Esophagus squamous epithelium (tissue), 5 donors: Measurements from ENCODE around the gene KRTAP2-3. TPM values are rescaled to one million over a fixed set of nuclear protein-coding genes. Genes with fewer than 3 reads are reported as not detected.

Experiments
- DNase-seq: peaks from one replicate; lab custom pipeline; 2025; lab: John Stamatoyannopoulos, UW
- H3K27ac ChIP-seq, 4 donors: fragments of 200-600 bp; sonication (generic); one replicate each; pipeline ENCODE4 v1.5.1; 2016 to 2019; ENCODE audit warnings: mild to moderate bottlenecking in 1 of 4
- H3K27me3 ChIP-seq, 4 donors: fragments of 200-600 bp; sonication (generic); 1 replicate in 3 of 4; 2 replicates in 1 of 4; pipeline versions ENCODE4 v1.5.1 to v1.6.0; 2017 to 2021; ENCODE audit warnings: antibody characterized with exemption in 1 of 4
- H3K36me3 ChIP-seq, 3 donors: fragments of 200-600 bp; sonication (generic); one replicate each; pipeline ENCODE4 v1.5.1; 2016 to 2019
- H3K4me1 ChIP-seq, 3 donors: fragments of 200-600 bp; sonication (generic); one replicate each; pipeline ENCODE4 v1.5.1; 2017 to 2019
- H3K4me3 ChIP-seq, 4 donors: fragments of 200-600 bp; sonication (generic); 1 replicate in 3 of 4; 2 replicates in 1 of 4; pipeline ENCODE4 v1.5.1; 2016 to 2019; ENCODE audit warnings: mild to moderate bottlenecking in 2 of 4, moderate library complexity in 1 of 4
- H3K9me3 ChIP-seq, 3 donors: fragments of 200-600 bp; sonication (generic); one replicate each; pipeline ENCODE4 v1.5.1; 2016 to 2019
- POLR2A ChIP-seq, 4 donors: fragments of 450-650 bp; IDR thresholded peaks; one replicate each; pipeline ENCODE4 v1.6.1; 2017; ENCODE audit warnings: antibody characterized with exemption in 4 of 4, mild to moderate bottlenecking in 4 of 4, moderate library complexity in 3 of 4
- WGBS, 2 donors: methylation state at CpG; one replicate each; pipeline ENCODE4 v1.1.5; 2018; 5-methylcytosine and 5-hydroxymethylcytosine counted together
- intact Hi-C: fragments of 100-400 bp; cut with DNase I; formaldehyde crosslinking; loops from one replicate; pipeline ENCODE4 v1.15.0; 2022
- total RNA-seq, 4 donors: library from RNA; depleted of rRNA; stranded (reverse); fragments of >200 nt; gene quantifications; one replicate each; pipeline ENCODE4 v1.1.0, GENCODE V29; 2016
- TF ChIP-seq, protein P1 (sequence below), 6 experiments: fragments of 450-650 bp in 4 of 6; fragments of 200-600 bp in 2 of 6; sonication (generic) in 2 of 6; IDR thresholded peaks; one replicate each; pipeline ENCODE4 v1.5.1; 2016 to 2019; ENCODE audit warnings: antibody characterized with exemption in 6 of 6, mild to moderate bottlenecking in 4 of 6, moderate library complexity in 4 of 6
- donor health status: DM: yes; HTN: yes; CAD: no.

KRTAP2-3 gene
- total RNA-seq, 4 donors from 2014 or later: not detected

DNA sequence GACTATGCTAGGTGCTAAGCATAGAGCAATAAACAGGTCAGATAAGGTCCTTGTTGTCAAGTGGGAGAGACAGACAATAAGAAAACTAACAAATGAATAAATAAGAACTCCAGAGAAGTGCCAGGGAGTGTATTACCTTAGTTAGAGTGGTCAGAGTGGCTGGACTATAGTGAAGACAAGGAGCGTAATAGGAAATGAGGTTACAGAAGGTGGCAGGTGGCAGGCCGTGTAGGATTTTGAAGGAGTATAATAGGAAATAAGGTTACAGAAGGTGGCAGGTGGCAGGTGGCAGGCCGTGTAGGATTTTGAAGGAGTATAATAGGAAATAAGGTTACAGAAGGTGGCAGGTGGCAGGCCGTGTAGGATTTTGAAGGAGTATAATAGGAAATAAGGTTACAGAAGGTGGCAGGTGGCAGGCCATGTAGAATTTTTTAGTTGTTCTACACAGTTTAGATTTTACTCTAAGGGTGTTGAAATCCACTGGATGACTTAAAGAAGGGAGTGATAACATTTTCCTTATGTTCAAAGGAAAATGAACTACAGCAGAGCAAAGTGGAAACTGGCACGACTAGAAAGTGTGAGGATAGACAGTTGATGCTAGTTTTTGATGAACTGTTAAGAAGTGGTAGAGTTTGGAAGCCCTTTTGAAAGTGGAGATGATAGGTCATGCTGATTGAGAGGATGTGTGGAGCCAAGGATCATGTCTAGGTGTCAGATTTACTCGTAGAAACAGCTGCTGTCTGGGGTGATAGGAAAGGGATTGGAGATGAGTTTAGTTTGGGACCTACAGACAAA, 47.4 kb downstream of the KRTAP2-3 start:
- WGBS, 2 donors: 77 to 82% methylated on average over 6 of the region's 6 CpGs
- peaks cover 0 to 24% (median 0%) of the 10 kb centered on the region in 3 donors for H3K4me1 ChIP-seq
- no peaks in the 10 kb centered on the region for H3K9me3 ChIP-seq
- no peak for DNase-seq
- intact Hi-C loops: no loop called here
- no peak overlapping the region for H3K4me3 ChIP-seq
- H3K27me3 ChIP-seq: peaks cover 0 to 21% (median 0%) of the 10 kb centered on the region in 4 donors
- no peak overlapping the region for H3K27ac ChIP-seq
- no peaks in the 10 kb centered on the region for H3K36me3 ChIP-seq
- TF ChIP-seq, protein P1, sequence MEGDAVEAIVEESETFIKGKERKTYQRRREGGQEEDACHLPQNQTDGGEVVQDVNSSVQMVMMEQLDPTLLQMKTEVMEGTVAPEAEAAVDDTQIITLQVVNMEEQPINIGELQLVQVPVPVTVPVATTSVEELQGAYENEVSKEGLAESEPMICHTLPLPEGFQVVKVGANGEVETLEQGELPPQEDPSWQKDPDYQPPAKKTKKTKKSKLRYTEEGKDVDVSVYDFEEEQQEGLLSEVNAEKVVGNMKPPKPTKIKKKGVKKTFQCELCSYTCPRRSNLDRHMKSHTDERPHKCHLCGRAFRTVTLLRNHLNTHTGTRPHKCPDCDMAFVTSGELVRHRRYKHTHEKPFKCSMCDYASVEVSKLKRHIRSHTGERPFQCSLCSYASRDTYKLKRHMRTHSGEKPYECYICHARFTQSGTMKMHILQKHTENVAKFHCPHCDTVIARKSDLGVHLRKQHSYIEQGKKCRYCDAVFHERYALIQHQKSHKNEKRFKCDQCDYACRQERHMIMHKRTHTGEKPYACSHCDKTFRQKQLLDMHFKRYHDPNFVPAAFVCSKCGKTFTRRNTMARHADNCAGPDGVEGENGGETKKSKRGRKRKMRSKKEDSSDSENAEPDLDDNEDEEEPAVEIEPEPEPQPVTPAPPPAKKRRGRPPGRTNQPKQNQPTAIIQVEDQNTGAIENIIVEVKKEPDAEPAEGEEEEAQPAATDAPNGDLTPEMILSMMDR (IDR thresholded peaks at IDR 0.05): no peak
- no peak for TF ChIP-seq POLR2A (IDR thresholded peaks at IDR 0.05)

DNA sequence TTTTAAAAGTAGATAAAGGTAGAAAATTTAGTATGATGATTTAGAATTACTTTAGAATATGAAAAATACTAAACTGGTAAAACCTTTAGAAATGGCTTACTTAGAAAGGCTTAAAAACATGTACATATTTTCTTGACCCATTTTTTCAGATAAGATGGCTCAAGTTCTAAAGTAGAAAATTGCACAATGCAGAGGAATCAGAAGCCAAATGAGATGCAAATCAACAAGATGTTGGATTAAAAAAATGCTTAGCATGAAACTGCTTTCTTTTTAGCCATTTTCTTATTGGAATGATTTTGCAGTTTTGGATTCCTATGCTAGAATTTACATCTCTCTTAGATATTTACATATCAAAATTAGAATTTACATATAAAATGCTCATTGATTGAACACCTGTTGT, 49.5 kb downstream of the KRTAP2-3 start:
- no peak for DNase-seq
- peaks cover 0 to 9% (median 0%) of the 10 kb centered on the region in 4 donors for H3K27me3 ChIP-seq
- H3K4me3 ChIP-seq: no peak overlapping the region
- peaks cover 0 to 16% (median 0%) of the 10 kb centered on the region in 3 donors for H3K4me1 ChIP-seq
- H3K36me3 ChIP-seq: no peaks in the 10 kb centered on the region
- H3K9me3 ChIP-seq: no peaks in the 10 kb centered on the region
- intact Hi-C loops: no loop called here
- TF ChIP-seq POLR2A (IDR thresholded peaks at IDR 0.05): no peak
- TF ChIP-seq, protein P1 (IDR thresholded peaks at IDR 0.05): no peak
- no peak overlapping the region for H3K27ac ChIP-seq

DNA sequence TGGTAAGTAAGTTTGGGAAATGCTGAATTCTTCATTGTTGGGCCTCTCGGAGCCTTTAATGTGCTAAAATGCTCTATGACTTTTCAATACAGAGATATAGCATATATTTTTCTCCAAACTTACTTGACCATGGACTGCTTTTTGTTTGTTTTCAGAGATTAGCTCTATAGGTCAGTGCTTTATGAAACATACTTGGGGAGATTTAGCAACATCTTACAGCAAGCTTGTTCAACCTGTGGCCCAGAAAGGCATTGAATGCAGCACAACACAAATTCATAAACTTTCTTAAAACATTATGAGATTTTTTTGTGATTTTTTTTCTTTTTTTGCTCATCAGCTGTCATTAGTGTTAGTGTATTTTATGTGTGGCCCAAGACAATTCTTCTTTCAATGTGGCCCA, 50.0 kb downstream of the KRTAP2-3 start:
- WGBS, 2 donors: 76 to 95% methylated on average over 1 of the region's 1 CpG
- H3K4me3 ChIP-seq: no peak overlapping the region
- no peak for TF ChIP-seq POLR2A (IDR thresholded peaks at IDR 0.05)
- TF ChIP-seq, protein P1 (IDR thresholded peaks at IDR 0.05): no peak

DNA sequence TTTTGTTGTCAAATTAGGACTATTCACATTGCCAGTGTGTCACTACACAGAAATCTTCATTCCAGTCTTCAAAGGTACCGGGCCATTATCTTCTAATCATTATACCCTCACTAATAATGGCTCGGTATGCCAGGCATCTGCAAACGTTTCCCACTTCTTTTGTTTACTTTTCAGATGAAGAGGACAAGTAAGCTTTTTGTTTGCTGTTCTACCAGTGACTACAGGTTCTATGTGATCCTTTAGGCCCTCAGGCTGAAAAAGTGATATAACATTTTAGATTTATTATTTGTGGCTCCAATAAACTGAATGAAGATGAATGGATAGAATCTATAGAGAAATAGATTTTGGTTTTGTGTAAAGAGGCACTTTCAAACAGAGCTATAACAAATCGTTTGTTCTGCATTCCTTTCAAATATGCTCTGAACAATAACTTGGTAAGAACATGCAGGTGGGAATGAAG, 50.6 kb downstream of the KRTAP2-3 start:
- no peak for DNase-seq
- H3K9me3 ChIP-seq: no peaks in the 10 kb centered on the region
- peaks cover 0 to 16% (median 0%) of the 10 kb centered on the region in 3 donors for H3K4me1 ChIP-seq
- TF ChIP-seq POLR2A (IDR thresholded peaks at IDR 0.05): no peak
- TF ChIP-seq, protein P1 (IDR thresholded peaks at IDR 0.05): no peak
- intact Hi-C loops: no loop called here
- H3K4me3 ChIP-seq: no peak overlapping the region
- no peaks in the 10 kb centered on the region for H3K36me3 ChIP-seq
- H3K27ac ChIP-seq: no peak overlapping the region
- WGBS, 2 donors: 31 to 36% methylated on average over 4 of the region's 4 CpGs
- no peaks in the 10 kb centered on the region for H3K27me3 ChIP-seq

More for the DNA sequence above, 50.0 kb downstream of the KRTAP2-3 start:
- Histone ChIP-seq H3K36me3 (no peaks in the 10 kb centered on the region), H3K4me1 (peaks cover 0 to 16% (median 0%) of the 10 kb centered on the region in 3 donors), H3K27ac (no peak overlapping the region), H3K9me3 (no peaks in the 10 kb centered on the region), H3K27me3 (peaks cover 0 to 4% (median 0%) of the 10 kb centered on the region in 4 donors)
- intact Hi-C loops: no loop called here
- no peak for DNase-seq

Other genes starting within 250 kb of the KRTAP2-3 start
- gene KRT10, start 237.5 kb downstream of the KRTAP2-3 start, total RNA-seq: 10 to 100 TPM; 14.4 to 50.0 (median 33.2) TPM
- gene KRT12, start 192.9 kb downstream of the KRTAP2-3 start, total RNA-seq: not detected
- gene KRT20, start 174.9 kb downstream of the KRTAP2-3 start, total RNA-seq: not detected
- gene KRT23, start 122.5 kb downstream of the KRTAP2-3 start, total RNA-seq: 10 to 100 TPM in 1 of 4 donors, 1 to 10 TPM in 2, under 1 TPM in 1; 0.38 to 19.6 (median 4.9) TPM
- not detected for gene KRT39, start 93.2 kb downstream of the KRTAP2-3 start, total RNA-seq
- gene KRT40, start 75.8 kb downstream of the KRTAP2-3 start, total RNA-seq: under 1 TPM in 1 of 4 donors, not detected in 3; 0.19 TPM
- gene KRTAP3-3, start 66.0 kb downstream of the KRTAP2-3 start, total RNA-seq: not detected
- under 1 TPM in 1 of 4 donors, not detected in 3; 0.57 TPM for gene KRTAP3-2, start 60.2 kb downstream of the KRTAP2-3 start, total RNA-seq
- not detected for gene KRTAP3-1, start 51.0 kb downstream of the KRTAP2-3 start, total RNA-seq
- not detected for gene KRTAP1-5, start 32.9 kb downstream of the KRTAP2-3 start, total RNA-seq
- gene KRTAP1-4, start 29.9 kb downstream of the KRTAP2-3 start, total RNA-seq: not detected
- not detected for gene KRTAP1-3, start 25.2 kb downstream of the KRTAP2-3 start, total RNA-seq
- gene KRTAP1-1, start 18.7 kb downstream of the KRTAP2-3 start, total RNA-seq: not detected
- gene KRTAP2-1, start 12.8 kb downstream of the KRTAP2-3 start, total RNA-seq: not detected
- not detected for gene KRTAP2-2, start 4.9 kb downstream of the KRTAP2-3 start, total RNA-seq
- gene KRTAP2-4, start 5.8 kb upstream of the KRTAP2-3 start, total RNA-seq: not detected
- not detected for gene KRTAP4-7, start 24.0 kb upstream of the KRTAP2-3 start, total RNA-seq
- not detected for gene KRTAP4-8, start 38.0 kb upstream of the KRTAP2-3 start, total RNA-seq
- not detected for gene KRTAP4-16, start 42.1 kb upstream of the KRTAP2-3 start, total RNA-seq
- not detected for gene KRTAP4-9, start 45.3 kb upstream of the KRTAP2-3 start, total RNA-seq
- gene KRTAP4-11, start 58.3 kb upstream of the KRTAP2-3 start, total RNA-seq: under 1 TPM in 1 of 4 donors, not detected in 3; 0.22 TPM
- not detected for gene KRTAP4-12, start 64.1 kb upstream of the KRTAP2-3 start, total RNA-seq
- gene KRTAP4-6, start 80.4 kb upstream of the KRTAP2-3 start, total RNA-seq: not detected
- not detected for gene KRTAP4-5, start 89.7 kb upstream of the KRTAP2-3 start, total RNA-seq
- gene KRTAP4-4, start 100.6 kb upstream of the KRTAP2-3 start, total RNA-seq: not detected
- gene KRTAP4-3, start 108.1 kb upstream of the KRTAP2-3 start, total RNA-seq: not detected
- not detected for gene KRTAP4-2, start 118.1 kb upstream of the KRTAP2-3 start, total RNA-seq
- not detected for gene KRTAP4-1, start 124.8 kb upstream of the KRTAP2-3 start, total RNA-seq
- gene KRTAP9-1, start 129.8 kb upstream of the KRTAP2-3 start, total RNA-seq: not detected
- not detected for gene KRTAP9-2, start 166.5 kb upstream of the KRTAP2-3 start, total RNA-seq
- not detected for gene KRTAP9-3, start 172.3 kb upstream of the KRTAP2-3 start, total RNA-seq
- not detected for gene KRTAP9-8, start 177.9 kb upstream of the KRTAP2-3 start, total RNA-seq
- gene KRTAP9-4, start 189.6 kb upstream of the KRTAP2-3 start, total RNA-seq: not detected
- not detected for gene KRTAP9-9, start 195.3 kb upstream of the KRTAP2-3 start, total RNA-seq
- gene KRTAP9-6, start 205.3 kb upstream of the KRTAP2-3 start, total RNA-seq: not detected
- not detected for gene KRTAP9-7, start 215.6 kb upstream of the KRTAP2-3 start, total RNA-seq
- not detected for gene KRTAP29-1, start 242.7 kb upstream of the KRTAP2-3 start, total RNA-seq
- not detected for gene KRTAP16-1, start 249.2 kb upstream of the KRTAP2-3 start, total RNA-seq